Glutamatergic neuron (in vitro differentiated cells): ENCODE measurements around the gene BBS1. TPM values are rescaled to one million over a fixed set of nuclear protein-coding genes. Genes with fewer than 3 reads are reported as not detected.
A peak's percentile ranks its signal among the peaks of the same experiment; 100 is the strongest.

Experiments used
- DNase-seq: peaks from one replicate; pipeline ENCODE4 v3.0.0; 2022
- H3K27ac Mint-ChIP-seq: one replicate; pipeline ENCODE4 v1.8.0; 2020; ENCODE audit warnings: mild to moderate bottlenecking, mixed read lengths, inconsistent platforms; ENCODE audit not compliant: unreplicated experiment
- H3K27me3 Mint-ChIP-seq: one replicate; pipeline ENCODE4 v1.8.0; 2020; ENCODE audit warnings: mild to moderate bottlenecking, moderate library complexity, mixed read lengths, inconsistent platforms; ENCODE audit not compliant: unreplicated experiment
- H3K36me3 Mint-ChIP-seq: one replicate; pipeline ENCODE4 v1.8.0; 2020; ENCODE audit warnings: mild to moderate bottlenecking, mixed read lengths, inconsistent platforms; ENCODE audit not compliant: unreplicated experiment
- H3K4me1 Mint-ChIP-seq: one replicate; pipeline ENCODE4 v1.8.0; 2020; ENCODE audit warnings: mild to moderate bottlenecking, low read depth, mixed read lengths, inconsistent platforms; ENCODE audit not compliant: unreplicated experiment
- H3K4me3 Mint-ChIP-seq: one replicate; pipeline ENCODE4 v1.8.0; 2020; ENCODE audit warnings: mild to moderate bottlenecking, mixed read lengths, inconsistent platforms; ENCODE audit not compliant: unreplicated experiment
- H3K9me3 Mint-ChIP-seq: one replicate; pipeline ENCODE4 v1.8.0; 2020; ENCODE audit warnings: mild to moderate bottlenecking, moderate library complexity, mixed read lengths, inconsistent platforms; ENCODE audit not compliant: unreplicated experiment
- total RNA-seq: library from RNA; stranded (reverse); fragmentation: NEBNext Ultra II Directional; extraction: Animal tissue kit (Norgen Biotek cat#: 25700); gene quantifications from one replicate; pipeline ENCODE4 v1.2.1, GENCODE V29; 2021; ENCODE audit not compliant: unreplicated experiment
- TF ChIP-seq, protein P1 (sequence below): fragments of 200-600 bp; sonication (generic); IDR thresholded peaks from one replicate; pipeline ENCODE4 v1.5.0; 2021; ENCODE audit not compliant: partially characterized antibody, unreplicated experiment

Gene BBS1
- total RNA-seq, 1 donor from 2014 or later: 37.3 TPM

DNA sequence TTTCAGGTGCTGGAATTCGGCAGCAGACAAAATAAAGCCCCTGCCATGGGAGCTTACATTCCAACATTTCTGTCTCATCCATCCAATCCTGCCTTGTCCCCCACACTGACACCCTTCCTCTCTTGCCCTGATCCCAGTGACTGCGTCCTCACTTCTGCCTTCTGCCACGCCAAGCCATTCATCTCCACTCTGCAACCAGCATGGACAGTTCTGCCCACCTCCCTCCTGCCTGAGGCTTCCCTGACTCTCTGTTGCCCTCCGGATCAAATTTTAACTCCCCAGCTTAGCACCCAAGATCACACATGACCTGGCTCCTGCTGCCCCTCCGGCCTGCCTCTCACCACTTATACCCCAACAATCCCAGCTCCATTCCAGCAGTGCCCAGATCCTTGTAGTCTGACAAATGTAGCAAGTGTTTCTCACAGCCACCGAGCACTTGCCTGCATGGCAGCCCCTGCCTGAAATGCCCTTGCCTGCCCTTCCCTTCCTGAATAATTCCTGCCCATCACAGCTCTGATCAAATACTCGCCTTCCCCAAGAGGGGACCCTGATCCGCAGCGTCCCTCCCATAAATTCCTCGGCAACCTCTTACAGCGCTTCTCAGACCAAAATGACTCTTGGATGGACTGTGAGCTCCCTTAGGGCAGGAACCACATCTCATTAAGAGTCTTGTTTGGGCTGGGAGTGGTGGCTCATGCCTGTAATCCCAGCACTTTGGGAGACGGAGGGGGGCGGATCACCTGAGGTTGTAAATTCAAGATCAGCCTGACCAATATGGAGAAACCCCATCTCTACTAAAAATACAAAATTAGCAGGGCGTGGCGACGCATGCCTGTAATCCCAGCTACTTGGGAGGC, 38.6 kb downstream of the BBS1 start:
- Mint-ChIP-seq H3K4me1 (peaks cover 22% of the 10 kb centered on the region), H3K27ac (peak overlapping the region; percentile 56), H3K27me3 (peaks cover 11% of the 10 kb centered on the region), H3K9me3 (peaks cover 6% of the 10 kb centered on the region), H3K36me3 (peaks cover 4% of the 10 kb centered on the region), H3K4me3 (peak overlapping the region; percentile 58)
- TF ChIP-seq, protein P1, sequence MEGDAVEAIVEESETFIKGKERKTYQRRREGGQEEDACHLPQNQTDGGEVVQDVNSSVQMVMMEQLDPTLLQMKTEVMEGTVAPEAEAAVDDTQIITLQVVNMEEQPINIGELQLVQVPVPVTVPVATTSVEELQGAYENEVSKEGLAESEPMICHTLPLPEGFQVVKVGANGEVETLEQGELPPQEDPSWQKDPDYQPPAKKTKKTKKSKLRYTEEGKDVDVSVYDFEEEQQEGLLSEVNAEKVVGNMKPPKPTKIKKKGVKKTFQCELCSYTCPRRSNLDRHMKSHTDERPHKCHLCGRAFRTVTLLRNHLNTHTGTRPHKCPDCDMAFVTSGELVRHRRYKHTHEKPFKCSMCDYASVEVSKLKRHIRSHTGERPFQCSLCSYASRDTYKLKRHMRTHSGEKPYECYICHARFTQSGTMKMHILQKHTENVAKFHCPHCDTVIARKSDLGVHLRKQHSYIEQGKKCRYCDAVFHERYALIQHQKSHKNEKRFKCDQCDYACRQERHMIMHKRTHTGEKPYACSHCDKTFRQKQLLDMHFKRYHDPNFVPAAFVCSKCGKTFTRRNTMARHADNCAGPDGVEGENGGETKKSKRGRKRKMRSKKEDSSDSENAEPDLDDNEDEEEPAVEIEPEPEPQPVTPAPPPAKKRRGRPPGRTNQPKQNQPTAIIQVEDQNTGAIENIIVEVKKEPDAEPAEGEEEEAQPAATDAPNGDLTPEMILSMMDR: no peak
- no peak for DNase-seq

DNA sequence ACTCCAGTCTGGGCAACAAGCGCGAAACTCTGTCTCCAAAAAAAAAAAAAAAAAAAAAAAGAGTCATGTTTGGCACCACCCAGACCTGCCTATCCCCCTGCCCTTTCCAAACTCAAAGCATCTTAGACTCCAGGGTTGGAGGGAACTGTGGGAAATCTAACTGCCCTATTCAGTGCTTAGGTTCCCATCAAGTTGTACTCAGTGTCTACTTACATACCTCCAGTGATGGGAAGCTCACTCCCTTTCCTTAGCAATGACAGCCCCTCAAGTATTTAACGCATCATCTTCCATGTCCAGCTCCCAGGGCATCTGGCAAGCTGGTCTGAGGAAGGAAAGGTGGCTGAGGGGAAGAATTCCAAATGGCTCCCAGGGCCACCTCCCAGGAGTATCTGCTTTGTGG, 39.3 kb downstream of the BBS1 start:
- Mint-ChIP-seq H3K9me3 (peaks cover 1% of the 10 kb centered on the region), H3K4me1 (peaks cover 17% of the 10 kb centered on the region), H3K27me3 (peaks cover 9% of the 10 kb centered on the region), H3K27ac (no peak overlapping the region), H3K4me3 (no peak overlapping the region), H3K36me3 (no peaks in the 10 kb centered on the region)
- DNase-seq: no peak
- TF ChIP-seq, protein P1: no peak

- peaks cover 12% of the 10 kb centered on the region for H3K27me3 Mint-ChIP-seq
- no peaks in the 10 kb centered on the region for H3K36me3 Mint-ChIP-seq
- peaks cover 1% of the 10 kb centered on the region for H3K9me3 Mint-ChIP-seq
- peaks cover 14% of the 10 kb centered on the region for H3K4me1 Mint-ChIP-seq
- H3K4me3 Mint-ChIP-seq: no peak overlapping the region
- no peak for DNase-seq
- no peak overlapping the region for H3K27ac Mint-ChIP-seq
- TF ChIP-seq, protein P1: no peak
These were observed 40.5 kb downstream of the BBS1 start for GRCh38 chr11:66550887-66551286.

DNA sequence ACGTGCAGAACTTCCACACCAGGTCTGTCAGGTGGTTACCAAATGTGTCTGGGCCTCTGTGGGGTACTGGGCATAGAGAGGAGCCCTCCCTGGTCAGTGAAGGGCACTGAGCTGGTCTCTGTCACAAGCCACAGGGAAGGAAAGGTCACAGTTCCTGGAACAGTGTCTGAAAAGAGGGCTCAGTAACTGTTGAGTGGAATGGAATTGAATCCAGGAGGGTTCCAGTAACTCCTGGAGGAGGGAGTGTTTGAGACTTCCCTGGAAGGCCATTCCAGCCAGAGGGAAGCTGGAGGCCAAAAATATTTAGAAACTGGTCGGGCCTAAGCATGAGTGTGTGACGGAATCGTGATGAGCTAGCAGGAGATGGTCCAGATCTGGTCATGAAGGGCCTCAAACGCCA, 44.2 kb downstream of the BBS1 start:
- Mint-ChIP-seq H3K9me3 (peaks cover 5% of the 10 kb centered on the region), H3K36me3 (no peaks in the 10 kb centered on the region), H3K27ac (no peak overlapping the region), H3K4me3 (no peak overlapping the region), H3K27me3 (peaks cover 7% of the 10 kb centered on the region), H3K4me1 (no peaks in the 10 kb centered on the region)
- no peak for DNase-seq
- TF ChIP-seq, protein P1: no peak

DNA sequence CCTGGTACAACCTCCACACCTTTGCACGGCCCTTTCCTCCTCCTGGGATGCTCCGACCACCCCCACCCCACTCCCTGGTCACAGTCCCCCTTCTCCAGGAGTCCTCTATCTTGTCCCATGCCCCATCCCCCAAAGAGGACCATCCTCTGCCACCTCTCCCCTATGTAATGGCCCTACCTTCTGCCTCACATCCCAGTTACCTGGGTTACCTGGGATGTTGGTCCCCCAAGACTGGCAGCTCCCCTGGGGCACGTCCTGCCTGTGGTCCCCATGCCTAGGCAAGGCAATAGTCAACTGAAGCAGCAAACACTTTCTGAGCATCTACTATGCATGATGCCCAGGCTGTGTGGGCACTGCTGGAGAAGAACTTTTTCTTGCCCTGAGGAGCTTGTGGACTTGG, 45.0 kb downstream of the BBS1 start:
- Mint-ChIP-seq H3K36me3 (no peaks in the 10 kb centered on the region), H3K27ac (no peak overlapping the region), H3K4me1 (no peaks in the 10 kb centered on the region), H3K4me3 (no peak overlapping the region), H3K27me3 (peaks cover 3% of the 10 kb centered on the region), H3K9me3 (peaks cover 5% of the 10 kb centered on the region)
- no peak for DNase-seq
- TF ChIP-seq, protein P1: no peak
